Cardiac septum (tissue), 1 donor: ENCODE measurements around the gene CYP2E1. TPM values are rescaled to one million over a fixed set of nuclear protein-coding genes. Genes with fewer than 3 reads are reported as not detected.
"Not testable (repeated sequence)": the region's sequence is repeated elsewhere in the genome, so short reads cannot be mapped to it uniquely, and the experiment has no call there.

Experiments used
- DNase-seq: peaks from one replicate; pipeline ENCODE4 v3.0.0-alpha.2; 2020; ENCODE audit warnings: low spot score
- intact Hi-C: fragments of 100-400 bp; cut with DNase I; formaldehyde crosslinking; loops from one replicate; pipeline ENCODE4 v1.14.0; 2022
- total RNA-seq: library from RNA; stranded (reverse); fragmentation: NEBNext Ultra II Directional; extraction: Animal tissue kit (Norgen Biotek cat#: 25700); gene quantifications from one replicate; pipeline ENCODE4 v1.2.1, GENCODE V29; 2021
- donor health status: DM: no; HTN: no; CAD: no.

CYP2E1 gene
- total RNA-seq, 1 donor from 2014 or later = 2.2 TPM

DNA sequence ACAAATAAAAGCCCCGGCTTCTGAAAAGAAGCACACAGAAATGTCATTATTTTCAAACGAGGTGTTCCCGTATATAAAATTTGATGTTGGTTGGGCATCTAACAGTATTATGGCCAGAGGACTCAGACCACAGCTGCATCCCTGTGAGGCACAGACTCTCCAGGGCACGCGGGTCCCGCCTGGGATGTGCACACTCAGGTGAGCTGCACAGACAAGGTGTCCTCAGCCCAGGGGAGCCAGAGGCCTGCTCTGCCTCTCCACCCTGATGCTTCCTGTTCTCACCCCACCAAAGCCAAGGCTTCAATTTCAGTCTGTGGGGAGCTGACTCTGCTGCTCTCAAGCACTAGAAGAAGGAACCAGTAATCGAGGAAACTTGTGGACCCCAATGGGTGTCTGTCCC is 1.7 kb upstream of the CYP2E1 start:
- DNase-seq = no peak
- intact Hi-C loops = no loop called here

DNA sequence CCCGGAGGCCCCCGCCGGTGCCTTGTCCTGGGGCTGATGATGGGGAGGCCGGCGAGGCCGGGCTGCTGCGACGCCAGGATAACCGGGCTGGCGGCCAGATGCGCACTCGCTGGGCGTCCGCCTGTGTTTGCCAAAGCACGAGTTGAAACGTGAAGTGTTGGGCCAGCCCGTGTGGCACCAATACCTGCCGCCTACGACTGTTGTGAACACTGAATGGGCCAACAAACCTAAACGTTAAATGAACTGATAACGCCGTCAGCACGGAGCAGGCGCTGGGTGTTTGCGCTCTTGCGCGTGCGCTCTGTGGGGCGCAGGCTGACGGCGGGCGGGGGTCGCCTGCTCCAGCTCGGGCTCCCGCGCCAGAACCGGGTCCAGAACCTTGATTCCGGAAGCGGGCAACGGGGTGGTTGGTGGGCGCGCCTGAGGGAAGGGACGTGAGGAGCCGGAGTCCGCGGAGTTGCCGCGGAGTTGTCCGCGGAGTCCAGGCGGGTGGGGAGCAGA is 658 bp downstream of the CYP2E1 start:
- no peak for DNase-seq
- intact Hi-C loops = no loop called here

DNA sequence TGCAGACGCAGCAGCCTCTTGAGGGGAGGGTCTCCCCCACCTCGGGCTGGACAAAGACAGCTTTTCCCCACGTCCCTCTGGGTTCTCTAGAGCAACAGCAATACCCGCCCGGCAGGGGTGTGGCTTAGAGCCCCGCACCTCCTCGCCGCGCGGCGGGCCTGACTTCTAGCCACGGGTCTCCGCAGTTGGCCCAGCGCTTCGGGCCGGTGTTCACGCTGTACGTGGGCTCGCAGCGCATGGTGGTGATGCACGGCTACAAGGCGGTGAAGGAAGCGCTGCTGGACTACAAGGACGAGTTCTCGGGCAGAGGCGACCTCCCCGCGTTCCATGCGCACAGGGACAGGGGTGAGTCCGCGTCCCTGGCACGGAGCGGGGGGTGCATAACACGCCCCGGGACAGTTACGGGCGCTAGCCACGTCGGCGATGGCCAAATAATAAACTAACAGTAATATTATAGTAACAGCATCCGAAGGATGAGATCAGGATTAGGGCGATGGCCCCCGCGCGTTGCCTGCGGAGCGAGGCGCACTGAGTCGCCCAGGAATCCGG is 1.2 kb downstream of the CYP2E1 start:
- no peak for DNase-seq
- intact Hi-C loops = no loop called here

DNA sequence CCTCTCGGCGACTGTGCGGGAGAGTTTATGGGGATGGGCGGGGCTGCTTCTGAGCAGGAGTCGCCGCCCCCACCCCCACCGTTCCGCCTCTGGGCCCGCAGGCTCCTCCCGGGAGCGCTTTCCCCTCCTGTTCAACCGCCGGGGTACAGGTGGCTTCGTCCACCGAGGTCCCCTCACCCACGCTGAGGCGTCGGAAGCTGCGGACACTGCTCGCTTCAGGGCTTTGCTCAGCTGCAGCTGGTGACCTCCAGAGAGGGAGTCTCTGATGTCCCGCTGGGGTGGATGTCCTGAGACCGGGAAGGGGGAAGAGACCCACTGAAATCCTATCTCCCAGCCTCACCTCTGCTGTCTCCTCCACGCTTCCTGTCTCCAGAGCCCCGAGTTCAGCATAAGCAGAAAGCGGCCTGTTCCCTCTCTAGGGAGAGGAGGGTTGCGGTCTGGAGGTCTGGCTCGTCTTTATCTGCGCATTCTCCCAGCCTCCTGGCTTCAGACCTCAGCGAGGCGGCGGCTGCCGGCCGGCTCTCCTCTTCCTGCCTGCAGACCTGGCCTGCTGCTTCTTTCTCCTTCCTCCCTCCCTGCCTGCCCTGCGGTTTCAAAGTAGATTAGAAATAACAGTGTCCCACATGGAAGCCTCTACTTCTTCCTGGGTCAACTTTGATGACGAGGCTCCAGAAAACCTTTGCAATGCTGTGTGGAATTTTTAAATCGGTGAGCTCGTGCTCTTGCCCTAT is 1.8 kb downstream of the CYP2E1 start:
- intact Hi-C loops = no loop called here
- no peak for DNase-seq

DNA sequence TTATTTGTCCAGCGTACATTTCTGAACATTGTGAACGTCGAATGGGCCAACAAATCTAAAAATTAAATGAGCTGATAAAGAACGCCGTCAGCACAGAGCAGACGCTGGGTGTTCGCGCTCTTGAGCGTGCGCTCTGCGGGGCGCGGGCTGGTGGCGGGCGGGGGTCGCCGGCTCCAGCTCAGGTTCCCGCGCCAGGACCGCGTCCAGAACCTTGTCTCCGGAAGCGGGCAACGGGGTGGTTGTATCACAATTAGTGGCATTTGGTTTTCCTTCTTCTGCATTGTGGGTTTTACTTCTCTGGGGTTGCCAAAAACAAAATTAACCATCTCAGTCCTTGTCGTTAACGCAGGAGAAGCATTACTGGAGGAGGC is 2.4 kb downstream of the CYP2E1 start:
- intact Hi-C loops = no loop called here
- DNase-seq = no peak

DNA sequence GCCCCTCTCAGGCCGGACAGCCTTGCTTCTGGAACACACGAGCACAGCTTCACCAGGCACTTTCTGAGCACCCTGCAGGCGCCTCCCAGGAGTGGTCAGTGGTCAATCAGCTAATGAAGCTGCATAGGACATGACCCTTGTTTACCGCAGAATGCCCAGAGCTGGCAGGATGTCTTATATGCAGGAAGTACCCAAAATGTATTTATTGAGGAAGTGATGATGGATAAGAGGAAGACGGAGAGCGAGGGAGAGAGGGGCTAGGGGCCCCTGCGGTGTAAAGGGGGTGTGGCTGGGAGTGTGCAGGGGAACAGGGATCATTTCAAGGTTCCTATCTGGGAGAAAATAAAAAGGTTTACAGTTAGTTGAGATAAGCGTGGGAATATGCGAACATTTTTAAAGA is 3.3 kb downstream of the CYP2E1 start:
- intact Hi-C loops = no loop called here
- DNase-seq = no peak

DNA sequence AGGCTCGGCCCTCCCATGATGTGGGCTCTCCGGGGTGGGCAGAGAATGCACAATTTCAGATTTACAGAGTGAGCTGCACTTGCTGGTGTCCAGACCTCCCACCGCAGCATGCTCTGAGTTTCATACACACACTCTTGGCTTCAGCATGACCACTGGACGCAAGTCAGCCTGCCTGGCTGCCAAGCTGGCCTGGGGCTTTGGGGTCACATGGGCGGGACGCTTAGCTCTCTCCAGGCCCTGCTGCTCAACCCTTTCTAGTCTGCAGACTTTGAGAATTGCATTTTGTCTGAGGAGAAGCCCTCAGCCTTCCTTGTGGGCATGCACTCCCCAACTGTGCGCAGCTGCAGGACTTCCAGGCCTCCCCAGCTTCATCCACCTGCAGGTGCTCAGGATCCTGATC is 5.7 kb downstream of the CYP2E1 start:
- intact Hi-C loops = no loop called here
- no peak for DNase-seq

DNA sequence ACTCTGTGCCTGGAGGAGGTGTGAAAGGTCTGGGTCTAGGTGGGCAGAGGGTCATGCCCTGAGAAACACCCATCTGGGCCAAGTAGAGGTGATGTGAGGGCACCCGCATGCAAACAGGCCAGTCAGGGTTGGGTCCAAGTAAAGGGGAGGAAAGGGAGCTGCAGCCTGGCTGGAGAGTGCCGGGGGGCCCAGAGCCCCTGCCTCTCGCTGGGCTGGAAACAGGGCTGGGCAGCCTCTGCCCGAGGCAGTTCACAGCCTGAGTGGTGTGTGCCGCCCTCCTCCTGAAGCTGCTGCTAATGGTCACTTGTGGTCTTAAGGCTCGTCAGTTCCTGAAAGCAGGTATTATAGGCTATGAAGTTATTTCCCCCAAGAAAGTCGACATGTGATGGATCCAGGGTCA is 7.3 kb downstream of the CYP2E1 start:
- DNase-seq = no peak
- intact Hi-C loops = no loop called here

DNA sequence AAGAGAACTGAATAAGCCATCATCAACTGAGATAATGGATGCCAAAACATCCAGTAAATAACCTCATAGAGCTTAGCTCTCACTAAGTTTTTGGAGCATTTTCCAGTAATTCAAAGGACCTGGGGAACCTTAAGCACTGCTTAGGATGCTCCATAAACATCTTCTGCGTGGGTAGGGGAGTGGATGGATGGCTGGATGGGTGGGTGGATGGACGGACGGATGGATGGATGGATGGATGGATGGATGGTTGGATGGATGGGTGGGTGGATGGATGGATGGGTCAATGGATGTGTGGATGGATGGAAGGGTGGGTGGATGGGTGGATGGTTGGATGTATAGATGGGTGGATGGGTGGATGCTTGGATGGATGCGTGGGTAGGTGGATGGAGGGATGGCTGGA is 9.0 kb downstream of the CYP2E1 start:
- intact Hi-C loops = no loop called here
- no peak for DNase-seq

DNA sequence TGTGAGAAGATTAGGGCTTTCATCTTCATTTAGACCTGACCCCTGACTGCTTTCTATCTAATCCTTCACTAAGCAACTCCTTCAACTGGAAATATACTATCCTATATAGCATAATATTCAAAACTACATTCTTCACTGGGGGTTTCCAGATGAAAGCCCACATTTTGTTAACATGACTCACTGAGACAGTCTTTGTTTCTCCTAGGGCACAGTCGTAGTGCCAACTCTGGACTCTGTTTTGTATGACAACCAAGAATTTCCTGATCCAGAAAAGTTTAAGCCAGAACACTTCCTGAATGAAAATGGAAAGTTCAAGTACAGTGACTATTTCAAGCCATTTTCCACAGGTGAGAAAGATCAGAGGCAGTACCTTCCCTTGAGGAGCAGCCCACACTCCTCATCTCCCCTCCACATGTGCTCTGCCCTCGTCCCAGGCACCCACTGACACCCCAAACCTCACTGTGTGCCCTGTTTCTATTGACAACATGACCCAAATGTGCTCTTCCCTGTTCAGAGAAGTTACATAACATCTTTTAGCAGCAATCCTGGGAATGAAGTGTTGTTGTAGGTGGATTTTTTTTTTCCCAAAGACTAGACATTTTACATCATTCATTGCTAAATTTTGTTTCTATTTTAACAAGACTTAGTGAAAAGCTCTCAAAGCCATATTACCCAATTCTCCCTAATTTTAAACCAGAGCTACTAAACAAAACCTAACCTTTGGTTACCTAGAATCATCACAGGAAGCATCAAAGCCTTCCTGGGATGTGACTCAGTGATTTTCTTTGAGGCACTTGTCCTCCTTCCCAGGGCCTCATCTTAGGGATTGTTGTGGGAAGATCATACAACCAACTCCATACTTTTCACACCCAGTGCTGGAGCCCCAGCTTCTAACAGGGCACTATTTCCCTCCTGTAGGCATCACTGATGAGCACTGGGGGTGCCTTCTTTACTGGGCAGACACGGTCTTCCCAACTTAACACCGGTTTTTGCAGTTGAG is 10.7 kb downstream of the CYP2E1 start:
- intact Hi-C loops = no loop called here
- DNase-seq = no peak

DNA sequence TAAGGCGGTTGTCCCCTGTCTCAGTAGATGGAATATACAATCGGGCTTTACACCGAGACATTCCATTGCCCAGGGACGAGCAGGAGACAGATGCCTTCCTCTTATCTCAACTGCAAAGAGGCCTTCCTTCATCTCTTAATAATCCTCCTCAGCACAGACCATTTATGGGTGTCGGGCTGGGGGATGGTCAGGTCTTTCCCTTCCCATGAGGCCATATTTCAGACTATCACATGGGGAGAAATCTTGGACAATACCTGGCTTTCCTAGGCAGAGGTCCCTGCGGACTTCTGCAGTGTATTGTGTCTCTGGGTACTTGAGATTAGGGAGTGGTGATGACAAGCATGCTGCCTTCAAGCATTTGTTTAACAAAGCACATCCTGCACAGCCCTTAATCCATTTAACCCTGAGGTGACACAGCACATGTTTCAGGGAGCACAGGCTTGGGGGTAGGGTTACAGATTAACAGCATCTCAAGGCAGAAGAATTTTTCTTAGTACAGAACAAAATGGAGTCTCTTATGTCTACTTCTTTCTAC is 14.3 kb downstream of the CYP2E1 start:
- DNase-seq, intact Hi-C loops: not testable (repeated sequence)

DNA sequence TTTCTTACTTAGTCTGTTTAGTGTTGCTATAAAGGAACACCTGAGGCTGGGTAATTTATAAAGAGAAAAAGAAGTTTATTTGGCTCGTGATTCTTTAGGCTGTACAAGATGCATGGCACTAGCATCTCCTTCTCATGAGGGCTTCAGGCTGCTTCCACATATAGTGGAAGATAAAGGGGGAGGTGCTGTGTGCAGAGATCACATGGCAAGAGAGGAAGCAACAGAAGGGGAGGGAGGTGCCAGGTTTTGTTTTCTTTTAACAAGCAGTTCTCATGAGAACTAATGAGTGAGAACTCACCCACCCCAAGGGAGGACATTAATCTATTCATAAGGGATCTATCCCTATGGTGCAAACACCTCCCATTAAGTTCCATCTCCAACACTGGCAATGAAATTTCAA is 17.3 kb downstream of the CYP2E1 start:
- DNase-seq = no peak
- intact Hi-C loops = no loop called here

DNA sequence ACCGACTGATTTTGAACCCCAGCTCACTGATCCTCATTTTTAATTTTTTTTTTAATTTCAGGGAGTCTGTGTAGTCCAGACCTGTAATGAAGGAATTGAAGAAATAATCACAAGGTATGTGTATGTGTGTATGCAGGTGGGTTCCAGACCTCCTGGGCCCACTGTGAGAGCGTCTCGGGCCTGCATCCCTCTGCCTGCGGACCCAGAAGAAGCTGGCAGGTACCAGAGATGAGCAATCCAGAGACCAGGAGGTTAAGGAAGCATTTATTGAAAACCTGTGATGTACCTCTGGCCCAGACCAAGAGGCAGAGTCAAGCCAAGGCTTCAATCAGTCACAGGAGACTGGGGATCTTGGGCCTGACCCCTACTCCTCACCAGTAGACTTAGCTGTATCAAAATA is 27.4 kb downstream of the CYP2E1 start:
- DNase-seq = no peak
- intact Hi-C loops = no loop called here

DNA sequence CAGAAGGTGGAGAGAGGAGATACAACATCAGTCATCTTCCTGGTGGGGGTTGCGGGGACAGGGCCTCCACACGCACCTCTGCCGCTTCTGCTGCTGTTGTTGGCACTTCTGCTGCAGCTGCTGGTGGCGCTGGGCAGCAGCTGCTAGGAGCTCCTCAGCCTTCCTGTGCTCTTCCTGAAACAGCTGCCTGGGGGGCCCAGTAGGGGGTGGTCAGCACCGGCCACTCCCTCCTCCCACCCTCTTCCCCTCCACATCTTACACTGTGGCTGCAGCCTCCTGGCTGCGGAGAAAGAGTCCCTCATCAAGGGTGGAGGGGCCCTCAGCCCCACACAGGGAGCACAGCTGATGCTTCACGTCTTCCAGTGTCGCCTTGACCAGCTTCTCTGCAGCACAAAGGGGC is 28.4 kb downstream of the CYP2E1 start:
- intact Hi-C loops = no loop called here
- DNase-seq = no peak

DNA sequence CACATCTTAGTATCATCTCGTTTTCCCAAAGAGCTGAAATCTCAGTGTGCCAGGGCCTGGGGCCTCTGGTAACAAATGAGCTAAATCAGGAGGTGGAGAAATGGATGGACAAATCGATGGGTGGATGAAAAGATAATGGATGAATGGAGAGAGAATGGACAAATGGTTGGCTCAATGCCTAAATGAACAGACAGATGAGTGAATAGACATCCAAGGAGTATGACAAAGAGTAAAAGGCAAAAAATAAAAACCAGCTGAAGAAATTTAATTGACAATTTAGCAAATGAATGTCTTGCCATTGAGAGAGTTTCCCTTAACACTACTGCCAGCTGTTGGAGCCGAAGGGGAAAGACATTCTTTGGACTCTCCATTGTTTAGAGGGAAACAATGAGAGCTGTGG is 30.2 kb downstream of the CYP2E1 start:
- DNase-seq = no peak
- intact Hi-C loops = no loop called here

DNA sequence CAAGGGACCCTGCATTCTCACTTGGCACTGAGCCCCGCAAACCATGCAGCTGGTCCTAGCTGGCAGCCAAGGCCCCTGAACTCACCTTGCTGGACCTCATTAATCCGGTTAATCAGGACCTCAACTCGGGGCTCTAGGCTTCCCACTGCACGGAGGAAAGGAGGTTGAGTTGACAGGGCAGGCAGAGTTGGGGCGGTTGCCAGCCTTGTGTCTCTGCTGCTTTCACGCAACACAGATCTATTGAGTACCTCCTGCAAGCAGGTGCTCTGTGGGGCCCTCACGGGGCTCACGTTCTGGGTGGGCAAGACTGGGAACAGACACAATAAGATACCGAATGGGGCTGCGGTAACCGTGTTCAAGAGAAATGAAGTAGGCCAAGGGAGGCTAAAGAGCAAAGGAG is 32.1 kb downstream of the CYP2E1 start:
- intact Hi-C loops = no loop called here
- no peak for DNase-seq

DNA sequence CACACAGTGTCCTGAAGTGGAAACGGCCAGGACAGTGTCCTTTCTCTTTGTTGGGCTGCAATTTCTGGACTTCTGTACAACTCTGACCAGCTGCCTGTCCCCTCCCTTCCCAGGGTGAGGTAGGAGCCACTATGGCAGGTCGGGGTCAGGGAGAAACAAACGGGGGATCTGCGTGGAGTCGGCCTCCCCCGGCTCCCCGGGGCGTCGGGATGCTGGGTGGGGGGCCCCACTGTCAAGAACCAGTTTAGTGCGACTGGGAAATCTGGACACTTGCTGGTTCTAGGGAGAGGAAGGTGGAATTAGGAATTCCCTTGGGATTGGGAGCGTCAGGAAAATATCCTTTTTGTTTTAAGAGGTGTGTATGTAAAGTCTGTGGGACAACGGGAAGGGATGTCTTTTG is 37.7 kb downstream of the CYP2E1 start:
- DNase-seq = no peak
- intact Hi-C loops = no loop called here

DNA sequence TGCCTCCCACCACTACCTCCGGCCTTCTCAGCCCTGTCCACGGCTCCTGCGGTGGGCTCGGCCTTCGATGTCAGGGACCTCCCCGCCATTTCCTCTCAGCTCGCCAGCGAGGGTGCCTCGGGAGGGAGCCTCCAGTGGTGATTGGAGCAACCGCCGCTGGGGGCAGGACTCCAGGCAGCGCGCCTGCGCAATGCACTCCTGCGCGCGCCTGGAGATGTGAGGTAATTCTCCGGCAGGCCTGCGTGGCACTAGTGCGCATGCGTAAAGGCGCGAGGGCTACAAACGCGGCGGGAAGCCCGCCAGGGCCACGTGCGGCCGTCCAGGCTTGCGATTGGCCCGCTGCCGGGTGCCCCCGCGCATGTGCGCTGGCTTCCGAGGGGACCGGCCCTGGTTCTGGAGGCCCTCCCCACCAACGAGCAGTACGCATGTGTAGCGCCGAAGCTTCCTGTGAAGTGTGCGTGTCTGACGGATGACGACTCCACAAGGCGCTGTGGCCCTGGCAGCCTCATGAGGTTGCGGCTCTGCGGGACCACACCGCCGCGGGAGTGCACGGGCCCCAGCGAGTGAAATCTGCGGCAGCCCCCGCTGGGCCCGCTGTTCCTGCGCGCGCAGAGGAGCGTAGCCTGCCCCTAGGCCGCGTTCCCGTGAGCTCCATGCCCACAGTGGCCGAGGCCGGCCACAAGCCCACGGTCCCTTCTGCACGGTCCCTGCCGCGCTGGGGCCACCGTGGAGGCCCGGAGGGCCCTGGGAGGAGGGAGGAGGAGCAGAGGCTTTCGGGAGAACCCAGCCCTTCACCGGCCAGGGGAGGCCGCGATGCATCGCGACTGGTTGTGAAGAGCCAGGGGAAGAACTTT is 38.5 kb downstream of the CYP2E1 start, which contains the start of gene SYCE1:
TSS of gene SYCE1 (minus strand) at position 143 of the 854 bp plus-strand sequence. CDS start at position 89, 54 bp downstream.
- no peak for DNase-seq
- intact Hi-C loops = no loop called here

DNA sequence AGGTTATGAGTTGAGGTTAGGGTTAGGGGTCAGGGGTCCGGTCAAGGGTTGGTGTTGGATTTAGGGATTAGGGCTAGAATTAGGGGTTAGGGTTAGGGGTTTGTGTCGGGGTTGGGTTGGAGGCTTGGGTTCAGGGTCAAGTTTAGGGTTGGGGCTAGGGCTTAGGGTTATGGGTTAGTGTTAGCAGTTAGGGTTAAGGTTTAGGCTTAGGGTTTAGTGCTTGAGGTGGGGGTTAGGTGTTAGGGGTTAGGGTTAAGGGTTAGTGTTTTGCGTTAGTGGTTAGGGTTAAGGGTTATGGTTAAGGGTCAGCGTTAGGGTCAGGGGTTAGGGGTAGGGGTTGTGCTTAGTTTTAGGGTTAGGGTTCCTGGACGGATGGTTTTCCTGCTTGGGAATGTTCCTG is 40.0 kb downstream of the CYP2E1 start:
- DNase-seq = no peak
- intact Hi-C loops = no loop called here
